AML-193 (cell line): ENCODE results near the gene TGM3.
A peak's percentile ranks its signal among the peaks of the same experiment; 100 is the strongest.

ENCODE experiments used
- DNase-seq, 2 experiments: peaks; one replicate each; lab custom pipeline; 2025; lab: John Stamatoyannopoulos, UW

Gene TGM3

GRCh38 chr20:2338411-2339066, 42.7 kb downstream of the TGM3 start:
- DNase-seq, result no peak

GRCh38 chr20:2340136-2340535, 44.3 kb downstream of the TGM3 start:
- no peak for DNase-seq

- DNase-seq, result no peak
Measured at GRCh38 chr20:2340823-2341222, 45.0 kb downstream of the TGM3 start.

- DNase-seq, result no peak
Measured at GRCh38 chr20:2341336-2341735, 45.5 kb downstream of the TGM3 start.

GRCh38 chr20:2342243-2342642, 46.4 kb downstream of the TGM3 start:
- no peak for DNase-seq

GRCh38 chr20:2346188-2346587, 50.4 kb downstream of the TGM3 start:
- DNase-seq, result no peak

- no peak for DNase-seq
Measured at GRCh38 chr20:2348336-2348735, 52.5 kb downstream of the TGM3 start.

- no peak for DNase-seq
Measured at GRCh38 chr20:2349801-2350200, 54.0 kb downstream of the TGM3 start.

- DNase-seq, result no peak
Measured at GRCh38 chr20:2350606-2351005, 54.8 kb downstream of the TGM3 start.

- DNase-seq, result no peak
Measured at GRCh38 chr20:2353231-2353630, 57.4 kb downstream of the TGM3 start.

- no peak for DNase-seq
Measured at GRCh38 chr20:2357114-2357513, 61.3 kb downstream of the TGM3 start.

GRCh38 chr20:2358006-2358405, 62.2 kb downstream of the TGM3 start:
- DNase-seq, result no peak

GRCh38 chr20:2361035-2361593, 65.3 kb downstream of the TGM3 start:
- DNase-seq, result no peak

- no peak for DNase-seq
Measured at GRCh38 chr20:2363187-2363586, 67.4 kb downstream of the TGM3 start.

GRCh38 chr20:2363587-2363986, 67.8 kb downstream of the TGM3 start:
- DNase-seq, result no peak

GRCh38 chr20:2364044-2364443, 68.2 kb downstream of the TGM3 start:
- DNase-seq, result no peak

- no peak for DNase-seq
Measured at GRCh38 chr20:2365091-2365490, 69.3 kb downstream of the TGM3 start.

GRCh38 chr20:2365666-2366065, 69.9 kb downstream of the TGM3 start:
- no peak for DNase-seq

GRCh38 chr20:2368621-2369020, 72.8 kb downstream of the TGM3 start:
- DNase-seq, result no peak

GRCh38 chr20:2373098-2373497, 77.3 kb downstream of the TGM3 start:
- DNase-seq, result no peak

- no peak for DNase-seq
Measured at GRCh38 chr20:2374346-2375125, 78.7 kb downstream of the TGM3 start.

- no peak for DNase-seq
Measured at GRCh38 chr20:2378893-2379292, 83.1 kb downstream of the TGM3 start.

GRCh38 chr20:2379511-2380229, 83.9 kb downstream of the TGM3 start:
- DNase-seq, result peak in 1 of 2 experiments; percentile 16
